GM12864 (cell line): Measurements from ENCODE around the gene TMEM219.
"Not testable (repeated sequence)": the region's sequence is repeated elsewhere in the genome, so short reads cannot be mapped to it uniquely, and the experiment has no call there.

ENCODE experiments used
- DNase-seq: peaks from one replicate; pipeline ENCODE4 v3.0.0-alpha.2; 2011; ENCODE audit warnings: low read depth
- H3K4me3 ChIP-seq: 2 replicates; pipeline ENCODE4 v1.5.1; 2011; ENCODE audit warnings: mild to moderate bottlenecking, low read depth, low read length, control low read depth
- CTCF ChIP-seq: IDR thresholded peaks from 2 replicates; pipeline ENCODE4 v1.5.1; 2011; ENCODE audit warnings: low read depth, mild to moderate bottlenecking, moderate library complexity, low read length, control low read depth, inconsistent platforms; ENCODE audit errors: missing control alignments

TMEM219 gene

DNA sequence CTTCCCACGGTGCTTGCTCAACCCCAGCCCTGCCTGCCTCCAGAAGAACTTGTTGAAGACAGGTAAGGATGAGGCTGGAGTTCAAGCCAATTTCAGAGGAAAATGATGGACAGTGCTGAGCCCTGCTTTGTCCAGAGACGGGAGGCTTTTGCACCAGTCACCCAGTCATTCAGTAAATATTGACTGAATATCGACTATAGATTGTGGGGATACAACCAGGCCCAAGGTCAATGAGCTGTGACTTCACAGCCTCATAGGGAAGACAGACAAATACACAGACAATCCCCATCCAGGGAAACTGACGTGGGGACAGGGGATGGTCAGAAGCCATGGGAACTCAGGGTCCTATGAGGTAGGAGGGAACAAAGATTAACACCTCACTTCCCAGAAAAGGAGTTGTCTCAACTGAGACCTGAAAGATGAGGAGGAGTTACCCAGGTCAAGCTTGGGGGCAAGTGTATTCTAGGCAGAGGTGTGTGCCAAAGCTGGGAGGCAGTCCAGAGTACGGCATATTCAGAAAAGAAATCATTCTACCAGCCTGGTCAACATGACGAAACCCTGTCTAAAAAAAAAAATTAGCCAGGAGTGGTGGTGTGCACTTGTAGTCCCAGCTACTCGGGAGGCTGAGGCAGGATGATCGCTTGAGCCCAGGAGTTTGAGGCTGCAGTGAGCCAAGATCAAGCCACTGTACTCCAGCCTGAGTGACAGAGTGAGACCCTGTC lies 54.8 kb downstream of the TMEM219 start:
- H3K4me3 ChIP-seq, result no peak overlapping the region
- no peak for DNase-seq
- TF ChIP-seq CTCF, result no peak

DNA sequence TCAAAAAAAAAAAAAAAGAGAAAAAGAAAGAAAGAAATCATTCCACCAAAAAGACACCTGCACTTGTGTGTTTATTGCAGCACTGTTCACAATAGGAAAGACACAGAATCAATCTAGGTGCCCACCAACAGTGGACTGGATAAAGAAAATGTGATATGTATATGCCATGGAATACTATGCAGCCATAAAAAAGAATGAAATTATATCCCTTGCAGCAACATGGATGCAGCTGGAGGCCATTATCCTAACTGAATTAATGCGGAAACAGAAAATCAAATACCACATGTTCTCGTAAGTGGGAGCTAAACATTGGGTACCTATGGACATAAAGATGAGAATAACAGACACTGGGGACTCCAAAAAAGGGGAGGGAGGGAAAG lies 55.4 kb downstream of the TMEM219 start:
- no peak for DNase-seq
- no peak for TF ChIP-seq CTCF
- H3K4me3 ChIP-seq, result no peak overlapping the region

DNA sequence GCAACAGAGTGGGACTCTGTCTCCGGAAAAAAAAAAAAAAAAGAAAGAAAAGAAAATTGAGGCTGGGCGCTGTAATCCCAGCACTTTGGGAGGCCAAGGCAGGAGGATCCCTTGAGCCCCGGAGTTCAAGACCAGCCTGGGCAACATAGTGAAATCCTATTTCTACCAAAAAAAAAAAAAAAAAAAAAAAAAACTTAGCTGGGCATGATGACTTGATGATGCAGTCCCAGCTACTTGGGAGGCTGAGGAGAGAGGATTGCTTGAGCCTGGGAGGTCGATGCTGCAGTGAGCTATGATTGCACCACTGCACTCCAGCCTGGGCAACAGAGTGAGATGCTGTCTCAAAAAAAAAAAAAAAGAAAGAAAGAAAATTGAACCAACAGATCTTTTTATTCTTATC lies 56.1 kb downstream of the TMEM219 start:
- not testable (repeated sequence) for DNase-seq

DNA sequence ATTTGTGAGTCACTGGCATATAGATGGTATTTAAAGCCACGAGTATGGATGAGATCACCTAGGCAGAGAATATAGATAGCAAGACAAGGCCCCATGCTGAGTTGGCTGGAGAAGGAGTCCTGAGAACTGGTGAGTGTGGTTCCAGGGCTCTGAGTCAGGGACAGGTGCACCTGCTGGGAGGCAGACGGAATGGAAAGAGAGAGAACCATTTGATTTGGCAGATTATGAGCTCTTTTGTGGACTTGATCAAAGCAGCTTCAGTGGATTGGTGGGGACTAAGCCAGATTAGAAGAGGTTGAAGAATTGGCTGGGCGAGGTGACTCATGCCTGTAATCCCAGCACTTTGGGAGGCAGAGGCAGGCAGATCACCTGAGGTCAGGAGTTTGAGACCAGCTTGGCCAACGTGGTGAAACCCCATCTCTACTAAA lies 56.9 kb downstream of the TMEM219 start:
- no peak for TF ChIP-seq CTCF
- DNase-seq, result no peak
- H3K4me3 ChIP-seq, result no peak overlapping the region

More for the DNA sequence above, 56.1 kb downstream of the TMEM219 start:
- not testable (repeated sequence) for H3K4me3 ChIP-seq
